Lower leg skin (tissue), 4 donors: ENCODE data around the gene SATB1. TPM values are rescaled to one million over a fixed set of nuclear protein-coding genes. Genes with fewer than 3 reads are reported as not detected.

ENCODE experiments used
- DNase-seq, 2 donors: peaks; one replicate each; pipeline ENCODE4 v3.0.0-alpha.2; 2019; ENCODE audit warnings: low spot score in 2 of 2
- H3K4me3 ChIP-seq: fragments of 200-600 bp; sonication (generic); 2 replicates; pipeline ENCODE4 v1.5.1; 2017; ENCODE audit warnings: mild to moderate bottlenecking, low read depth; ENCODE audit not compliant: poor library complexity, severe bottlenecking
- POLR2A ChIP-seq, 2 donors: fragments of 450-650 bp; IDR thresholded peaks; one replicate each; pipeline ENCODE4 v1.6.1; 2016 to 2017; ENCODE audit warnings: antibody characterized with exemption in 2 of 2, mild to moderate bottlenecking in 1 of 2, moderate library complexity in 1 of 2
- WGBS, 2 donors: methylation state at CpG; one replicate each; pipeline ENCODE4 v1.1.5; 2018; 5-methylcytosine and 5-hydroxymethylcytosine counted together
- intact Hi-C: fragments of 100-400 bp; cut with DNase I; formaldehyde crosslinking; loops from one replicate; pipeline ENCODE4 v1.15.0; 2023; ENCODE audit warnings: low total_unique reads
- total RNA-seq, 4 donors: library from RNA; depleted of rRNA; stranded (reverse); fragments of >200 nt; gene quantifications; one replicate each; pipeline ENCODE4 v1.1.0, GENCODE V29; 2016
- TF ChIP-seq, protein P1 (sequence below), 3 donors: fragments of 450-650 bp; IDR thresholded peaks; one replicate each; pipeline ENCODE4 v1.5.1; 2016; ENCODE audit warnings: antibody characterized with exemption in 3 of 3, mild to moderate bottlenecking in 3 of 3, moderate library complexity in 2 of 3

Gene SATB1
- total RNA-seq, 4 donors from 2014 or later = 16.9 to 33.8 (median 25.7) TPM

DNA sequence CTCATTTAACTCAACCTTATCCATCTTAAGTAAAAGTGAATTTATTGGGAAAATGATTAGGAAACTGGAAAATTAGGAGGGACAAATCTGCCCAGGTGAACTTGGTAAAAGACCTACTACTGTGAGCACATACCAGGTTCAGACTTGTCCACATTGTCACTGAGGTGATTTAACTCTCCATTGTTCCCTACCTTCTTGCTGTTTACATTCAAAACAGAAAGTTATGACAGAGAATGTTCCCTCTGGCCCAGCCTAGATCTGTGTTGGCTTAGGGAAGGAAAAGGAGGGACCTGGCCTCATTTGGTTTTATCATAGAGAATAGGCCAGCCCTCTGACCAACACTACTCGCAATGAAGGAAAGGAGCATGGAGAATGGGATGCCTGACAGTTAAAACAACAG is 117.6 kb downstream of the SATB1 start:
- intact Hi-C loops = no loop called here
- TF ChIP-seq, protein P1, sequence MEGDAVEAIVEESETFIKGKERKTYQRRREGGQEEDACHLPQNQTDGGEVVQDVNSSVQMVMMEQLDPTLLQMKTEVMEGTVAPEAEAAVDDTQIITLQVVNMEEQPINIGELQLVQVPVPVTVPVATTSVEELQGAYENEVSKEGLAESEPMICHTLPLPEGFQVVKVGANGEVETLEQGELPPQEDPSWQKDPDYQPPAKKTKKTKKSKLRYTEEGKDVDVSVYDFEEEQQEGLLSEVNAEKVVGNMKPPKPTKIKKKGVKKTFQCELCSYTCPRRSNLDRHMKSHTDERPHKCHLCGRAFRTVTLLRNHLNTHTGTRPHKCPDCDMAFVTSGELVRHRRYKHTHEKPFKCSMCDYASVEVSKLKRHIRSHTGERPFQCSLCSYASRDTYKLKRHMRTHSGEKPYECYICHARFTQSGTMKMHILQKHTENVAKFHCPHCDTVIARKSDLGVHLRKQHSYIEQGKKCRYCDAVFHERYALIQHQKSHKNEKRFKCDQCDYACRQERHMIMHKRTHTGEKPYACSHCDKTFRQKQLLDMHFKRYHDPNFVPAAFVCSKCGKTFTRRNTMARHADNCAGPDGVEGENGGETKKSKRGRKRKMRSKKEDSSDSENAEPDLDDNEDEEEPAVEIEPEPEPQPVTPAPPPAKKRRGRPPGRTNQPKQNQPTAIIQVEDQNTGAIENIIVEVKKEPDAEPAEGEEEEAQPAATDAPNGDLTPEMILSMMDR (IDR thresholded peaks at IDR 0.05) = no peak
- TF ChIP-seq POLR2A (IDR thresholded peaks at IDR 0.05) = no peak
- DNase-seq = no peak
- WGBS, 2 donors = 86 to 94% methylated on average over 1 of the region's 1 CpG
- H3K4me3 ChIP-seq = no peak overlapping the region

GRCh38 chr3:18302517-18302916 is 122.6 kb downstream of the SATB1 start:
- no peak overlapping the region for H3K4me3 ChIP-seq
- no peak for DNase-seq
- intact Hi-C loops = no loop called here
- TF ChIP-seq, protein P1 (IDR thresholded peaks at IDR 0.05) = no peak
- TF ChIP-seq POLR2A (IDR thresholded peaks at IDR 0.05) = no peak
- WGBS, 2 donors = 33 to 41% methylated on average over 1 of the region's 1 CpG

DNA sequence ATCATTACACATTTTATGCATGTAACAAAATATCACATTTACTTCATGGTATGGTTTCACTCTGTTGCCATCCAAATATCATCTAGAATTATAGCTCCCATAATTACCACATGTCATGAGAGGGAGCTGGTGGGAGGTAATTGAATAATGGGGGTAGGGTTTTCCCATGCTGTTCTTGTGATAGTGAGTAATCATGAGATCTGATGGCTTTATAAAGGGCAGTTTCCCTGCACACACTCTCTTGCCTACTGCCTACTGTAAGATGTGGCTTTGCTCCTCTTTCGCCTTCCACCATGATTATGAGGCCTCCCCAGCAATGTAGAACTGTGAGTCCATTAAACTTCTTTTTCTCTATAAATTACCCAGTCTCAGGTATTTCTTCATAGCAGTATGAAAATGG is 123.4 kb downstream of the SATB1 start:
- DNase-seq = no peak
- TF ChIP-seq, protein P1 (IDR thresholded peaks at IDR 0.05) = no peak
- no peak for TF ChIP-seq POLR2A (IDR thresholded peaks at IDR 0.05)
- no peak overlapping the region for H3K4me3 ChIP-seq
- intact Hi-C loops = no loop called here
- WGBS, 2 donors = 90 to 94% methylated on average over 1 of the region's 1 CpG

- intact Hi-C loops = no loop called here
- WGBS, 2 donors = 81 to 88% methylated on average over 3 of the region's 3 CpGs
- H3K4me3 ChIP-seq = no peak overlapping the region
- DNase-seq = no peak
- TF ChIP-seq POLR2A (IDR thresholded peaks at IDR 0.05) = no peak
- TF ChIP-seq, protein P1 (IDR thresholded peaks at IDR 0.05) = no peak
Measured at GRCh38 chr3:18300916-18301315, 124.2 kb downstream of the SATB1 start.

- TF ChIP-seq, protein P1 (IDR thresholded peaks at IDR 0.05) = no peak
- no peak for DNase-seq
- H3K4me3 ChIP-seq = no peak overlapping the region
- intact Hi-C loops = no loop called here
Measured at GRCh38 chr3:18297126-18297525, 128.0 kb downstream of the SATB1 start.
